ENCODE data around the gene TRPM7.

GRCh38 chr15:50718700-50719125, 32.1 kb upstream of the TRPM7 start:
- no peak for TF ChIP-seq SUZ12 (IDR thresholded peaks at IDR 0.05; ENCODE audit: extremely low read depth, insufficient read depth, insufficient read length)
- no peak for TF ChIP-seq ZNF274 (IDR thresholded peaks at IDR 0.05; ENCODE audit: low read depth, low read length)
